ENCODE data around the gene PTPN23. TPM values are rescaled to one million over a fixed set of nuclear protein-coding genes. Genes with fewer than 3 reads are reported as not detected.

Gene PTPN23
- total RNA-seq, 1 donor from 2014 or later, result 37.6 TPM

- intact Hi-C loops (cut with micrococcal nuclease), result loop anchor here (2.0 kb wide), 1 partner anchor 47 kb away; no protein-coding TSS in a partner anchor
These were observed 38.5 kb downstream of the PTPN23 start for GRCh38 chr3:47419083-47420043.

DNA sequence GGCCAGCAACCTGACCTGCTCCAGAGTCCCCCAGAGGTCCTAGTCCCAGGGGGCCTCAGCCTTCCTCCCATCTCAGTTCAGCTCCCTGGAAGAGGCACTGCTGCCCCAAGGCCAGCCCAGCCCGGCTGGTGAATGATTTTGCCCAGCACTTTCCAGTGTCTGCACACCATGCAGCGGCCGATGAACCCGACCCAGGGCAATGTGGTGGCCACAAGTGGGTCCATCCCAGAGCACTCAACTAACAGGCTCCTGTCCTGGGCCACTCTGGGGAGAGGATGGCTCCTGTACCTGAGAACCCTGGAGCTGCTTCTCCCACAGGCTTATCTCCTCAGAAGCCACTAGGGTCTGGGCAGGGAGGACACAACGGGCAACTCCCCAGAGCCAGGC lies 39.2 kb downstream of the PTPN23 start:
- intact Hi-C loops (cut with micrococcal nuclease), result loop anchor here (2.0 kb wide), 1 partner anchor 47 kb away; no protein-coding TSS in a partner anchor

DNA sequence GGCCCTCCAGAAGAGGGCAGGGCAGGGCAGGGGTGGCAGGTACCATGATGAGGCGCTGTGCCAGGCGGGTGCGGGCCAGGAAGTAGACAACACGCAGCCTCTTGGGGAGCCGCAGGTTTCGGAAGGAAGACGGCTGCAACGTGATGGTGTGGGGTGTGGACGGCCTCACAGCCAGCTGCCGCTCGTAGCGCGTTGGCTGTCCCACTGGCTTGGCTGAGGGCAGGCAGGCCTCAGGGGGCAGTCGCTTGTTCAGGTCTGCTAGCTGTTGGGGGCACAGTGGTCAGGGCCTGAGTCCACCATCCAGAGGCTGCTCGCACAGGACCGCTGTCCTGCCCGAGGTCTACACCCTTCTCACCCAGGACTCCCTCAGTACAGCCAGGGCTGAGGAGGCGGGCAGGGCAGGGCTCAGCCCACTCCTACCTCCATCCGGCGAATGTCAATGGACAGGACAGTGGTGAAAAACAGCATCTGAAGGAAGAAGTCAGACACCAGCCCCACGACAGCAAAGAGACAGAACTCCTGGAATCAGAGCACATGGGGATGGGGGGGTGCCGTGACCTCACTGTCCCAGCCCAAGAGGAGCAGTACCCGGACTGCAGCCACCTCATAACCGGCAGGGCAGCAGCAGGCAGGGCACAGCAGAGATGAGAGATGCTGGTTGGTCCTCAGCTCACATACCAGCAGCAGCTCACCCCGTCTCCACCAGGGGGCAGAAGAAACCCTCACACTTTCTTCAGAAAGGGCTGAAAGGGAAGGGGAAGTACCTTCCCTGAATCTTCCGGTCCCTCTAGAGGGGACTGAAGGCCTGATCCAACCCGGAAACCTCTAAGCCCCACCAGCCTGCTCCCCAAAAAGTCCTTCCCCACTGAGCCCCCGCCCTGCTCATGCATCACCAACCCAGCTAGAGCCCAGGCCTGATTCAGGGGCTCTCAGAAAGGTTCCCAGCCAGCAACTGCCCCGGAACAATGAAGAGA lies 40.0 kb downstream of the PTPN23 start:
- intact Hi-C loops (cut with micrococcal nuclease), result loop anchor here (1.0 to 2.0 kb wide), 6 partner anchors 40 to 383 kb away; partner anchors contain the start of genes DHX30, ELP6 and SCAP

- intact Hi-C loops (cut with micrococcal nuclease), result loop anchor here (1.0 to 2.0 kb wide), 6 partner anchors 42 to 381 kb away; partner anchors contain the start of genes DHX30, ELP6 and SCAP
These were observed 41.2 kb downstream of the PTPN23 start for GRCh38 chr3:47421741-47422649.

GRCh38 chr3:47422743-47423142 lies 41.9 kb downstream of the PTPN23 start:
- intact Hi-C loops (cut with micrococcal nuclease), result no loop called here

- intact Hi-C loops (cut with micrococcal nuclease), result no loop called here
These were observed 42.8 kb downstream of the PTPN23 start for GRCh38 chr3:47423548-47424145.

- intact Hi-C loops (cut with micrococcal nuclease), result no loop called here
These were observed 43.9 kb downstream of the PTPN23 start for GRCh38 chr3:47424434-47425382.

- intact Hi-C loops (cut with micrococcal nuclease), result no loop called here
These were observed 44.6 kb downstream of the PTPN23 start for GRCh38 chr3:47425383-47425778.

GRCh38 chr3:47425959-47426358 lies 45.1 kb downstream of the PTPN23 start:
- intact Hi-C loops (cut with micrococcal nuclease), result no loop called here

DNA sequence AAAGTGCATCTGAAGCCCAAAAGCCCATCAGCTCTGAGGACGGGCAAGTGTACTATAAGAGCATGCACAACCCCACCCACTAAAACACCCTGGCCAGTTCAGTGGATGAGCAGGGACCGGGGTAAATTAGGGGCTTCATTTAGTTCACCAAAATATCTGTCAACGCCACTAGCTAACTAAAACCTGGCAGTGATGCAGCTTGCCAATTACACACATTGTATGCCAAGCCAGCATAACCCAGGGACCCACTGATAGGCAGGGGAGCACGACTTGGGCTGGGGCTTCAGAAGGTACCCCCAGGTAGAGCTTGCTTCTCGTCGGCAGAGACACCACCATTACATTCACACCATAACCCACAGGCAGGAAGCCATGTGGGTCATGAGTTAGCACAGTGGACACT lies 47.0 kb downstream of the PTPN23 start:
- intact Hi-C loops (cut with micrococcal nuclease), result no loop called here

DNA sequence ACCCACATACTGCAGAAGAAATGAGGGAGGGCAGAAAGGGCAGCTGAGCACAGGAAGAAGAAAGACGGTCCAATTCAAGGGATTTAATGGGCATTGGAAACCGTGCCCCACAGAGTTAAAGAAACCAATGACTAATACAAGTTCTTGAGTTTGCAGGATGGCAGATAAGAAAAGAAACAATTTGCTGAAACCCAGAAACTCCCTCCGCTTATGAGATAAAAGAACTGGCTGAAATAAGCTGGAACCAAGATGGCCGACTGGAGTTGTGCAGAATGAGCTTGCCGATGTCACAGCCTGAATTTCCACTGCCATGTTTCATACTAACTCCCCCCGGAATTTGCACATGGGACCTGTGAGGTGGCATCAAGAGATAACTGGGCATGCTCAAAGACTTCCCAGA lies 47.8 kb downstream of the PTPN23 start:
- intact Hi-C loops (cut with micrococcal nuclease), result no loop called here

GRCh38 chr3:47429476-47430270 lies 48.9 kb downstream of the PTPN23 start:
- intact Hi-C loops (cut with micrococcal nuclease), result no loop called here

DNA sequence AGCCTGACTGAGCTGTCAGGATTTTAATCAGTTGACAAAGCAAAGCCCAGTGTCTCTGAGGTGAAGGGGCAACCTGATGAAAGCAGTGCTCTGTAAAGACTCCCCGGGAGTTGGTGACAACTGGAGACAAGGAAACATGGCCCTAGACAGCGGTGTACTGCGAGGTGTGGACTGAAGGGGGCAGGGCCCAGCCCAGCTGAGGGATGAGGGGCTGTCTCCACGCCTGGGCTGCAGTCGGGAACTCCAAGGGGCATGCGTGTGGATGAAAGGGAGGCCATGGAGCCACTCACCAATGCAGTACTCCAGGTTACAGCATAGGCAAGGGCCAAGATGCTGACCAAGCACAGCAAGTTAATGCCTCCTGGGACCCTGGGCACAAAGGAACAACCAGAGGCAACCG lies 49.8 kb downstream of the PTPN23 start:
- intact Hi-C loops (cut with micrococcal nuclease), result no loop called here

DNA sequence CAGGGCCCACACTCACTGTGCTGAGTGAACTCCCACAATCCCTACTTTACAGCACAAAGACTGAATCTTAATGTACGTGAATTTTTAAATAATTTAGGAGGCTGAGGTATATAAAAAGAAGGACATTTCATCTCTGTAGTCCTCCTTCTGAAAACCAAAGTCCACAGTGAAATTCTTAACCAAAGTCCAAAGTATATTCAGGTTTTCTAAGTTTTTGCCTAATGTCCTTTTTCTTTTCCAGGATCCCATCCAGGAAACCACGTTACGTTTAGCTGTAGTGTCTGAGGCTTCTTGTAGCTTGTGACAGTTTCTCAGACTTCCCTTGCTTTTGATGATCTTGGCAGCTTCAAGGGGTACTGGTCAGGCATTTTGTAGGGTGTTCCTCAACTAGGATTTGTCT lies 50.4 kb downstream of the PTPN23 start:
- intact Hi-C loops (cut with micrococcal nuclease), result no loop called here

- intact Hi-C loops (cut with micrococcal nuclease), result no loop called here
These were observed 51.9 kb downstream of the PTPN23 start for GRCh38 chr3:47432673-47433072.

- intact Hi-C loops (cut with micrococcal nuclease), result no loop called here
These were observed 53.0 kb downstream of the PTPN23 start for GRCh38 chr3:47433796-47434195.

DNA sequence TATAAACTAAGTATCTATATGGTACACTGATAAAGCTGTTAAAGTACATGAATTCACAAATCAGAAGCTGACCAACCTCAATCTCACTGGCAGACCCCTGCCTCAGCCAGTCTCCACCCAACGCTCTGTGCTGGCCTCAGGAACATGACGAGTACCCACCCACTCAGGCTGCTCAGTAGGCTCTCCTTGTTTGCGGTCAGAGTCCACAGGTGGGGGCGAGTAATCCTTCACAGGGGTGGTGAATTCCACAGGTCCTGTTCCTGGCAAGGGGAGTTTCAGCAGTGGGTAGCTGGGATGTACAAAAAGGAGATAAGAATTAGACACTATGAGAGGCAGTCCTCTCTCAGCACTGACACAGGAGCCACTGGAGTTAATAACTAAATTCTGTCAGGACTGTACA lies 54.0 kb downstream of the PTPN23 start:
- intact Hi-C loops (cut with micrococcal nuclease), result no loop called here

- intact Hi-C loops (cut with micrococcal nuclease), result no loop called here
These were observed 55.4 kb downstream of the PTPN23 start for GRCh38 chr3:47436180-47436579.
